GM21786 (cell line): ENCODE results near the gene RNF130.
A peak's percentile ranks its signal among the peaks of the same experiment; 100 is the strongest.

ENCODE experiments used
- ATAC-seq: cut with Tn5 transposase; IDR thresholded peaks from one replicate; pipeline ENCODE4 v1.9.1; 2021; ENCODE audit not compliant: unreplicated experiment

The RNF130 gene

GRCh38 chr5:180086816-180087399 is 15.3 kb upstream of the RNF130 start:
- no peak for ATAC-seq

GRCh38 chr5:180085837-180086236 is 14.3 kb upstream of the RNF130 start:
- no peak for ATAC-seq

- no peak for ATAC-seq
These were observed 13.3 kb upstream of the RNF130 start for GRCh38 chr5:180084638-180085561.

- no peak for ATAC-seq
These were observed 12.0 kb upstream of the RNF130 start for GRCh38 chr5:180083529-180084060.

- no peak for ATAC-seq
These were observed 11.3 kb upstream of the RNF130 start for GRCh38 chr5:180082633-180083420.

- no peak for ATAC-seq
These were observed 9.9 kb upstream of the RNF130 start for GRCh38 chr5:180081481-180081880.

GRCh38 chr5:180080486-180081280 is 9.1 kb upstream of the RNF130 start:
- no peak for ATAC-seq

GRCh38 chr5:180079702-180080466 is 8.3 kb upstream of the RNF130 start:
- ATAC-seq = no peak

- ATAC-seq = no peak
These were observed 6.8 kb upstream of the RNF130 start for GRCh38 chr5:180078348-180078747.

- ATAC-seq = no peak
These were observed 6.2 kb upstream of the RNF130 start for GRCh38 chr5:180077594-180078284.

GRCh38 chr5:180075703-180076102 is 4.1 kb upstream of the RNF130 start:
- ATAC-seq = no peak

- no peak for ATAC-seq
These were observed 2.9 kb upstream of the RNF130 start for GRCh38 chr5:180074462-180074861.

- ATAC-seq = no peak
These were observed 997 bp upstream of the RNF130 start for GRCh38 chr5:180072556-180072955.

GRCh38 chr5:180072256-180072548 is 643 bp upstream of the RNF130 start:
- ATAC-seq = no peak

GRCh38 chr5:180070756-180071530 is 616 bp downstream of the RNF130 start:
- peak; percentile 15 for ATAC-seq

- ATAC-seq = no peak
These were observed 1.8 kb downstream of the RNF130 start for GRCh38 chr5:180069589-180070247.

- no peak for ATAC-seq
These were observed 3.0 kb downstream of the RNF130 start for GRCh38 chr5:180068519-180069090.

GRCh38 chr5:180067986-180068385 is 3.6 kb downstream of the RNF130 start:
- ATAC-seq = no peak
